NK-92 (cell line): ENCODE results near the gene HPD.

ENCODE experiments used
- DNase-seq: peaks from one replicate; lab custom pipeline; 2025; ENCODE audit not compliant: unreplicated experiment; lab: John Stamatoyannopoulos, UW

Gene HPD

GRCh38 chr12:121829250-121829918 is 29.3 kb downstream of the HPD start:
- no peak for DNase-seq

GRCh38 chr12:121828826-121829225 is 29.8 kb downstream of the HPD start:
- DNase-seq: no peak

- DNase-seq: no peak
Measured at GRCh38 chr12:121828306-121828705, 30.4 kb downstream of the HPD start.

GRCh38 chr12:121827351-121828099 is 31.1 kb downstream of the HPD start:
- DNase-seq: no peak

GRCh38 chr12:121826318-121827150 is 32.1 kb downstream of the HPD start:
- DNase-seq: no peak

- DNase-seq: no peak
Measured at GRCh38 chr12:121825041-121825523, 33.6 kb downstream of the HPD start.

- no peak for DNase-seq
Measured at GRCh38 chr12:121823727-121824115, 34.9 kb downstream of the HPD start.

- no peak for DNase-seq
Measured at GRCh38 chr12:121823101-121823726, 35.4 kb downstream of the HPD start.

GRCh38 chr12:121822393-121823100 is 36.1 kb downstream of the HPD start:
- DNase-seq: no peak

- DNase-seq: no peak
Measured at GRCh38 chr12:121820056-121820455, 38.6 kb downstream of the HPD start.

GRCh38 chr12:121819212-121819949 is 39.3 kb downstream of the HPD start:
- no peak for DNase-seq

- DNase-seq: no peak
Measured at GRCh38 chr12:121817648-121818043, 41.0 kb downstream of the HPD start.

GRCh38 chr12:121816925-121817647 is 41.6 kb downstream of the HPD start:
- DNase-seq: no peak

- no peak for DNase-seq
Measured at GRCh38 chr12:121815263-121815662, 43.4 kb downstream of the HPD start.

- no peak for DNase-seq
Measured at GRCh38 chr12:121814429-121815119, 44.1 kb downstream of the HPD start.

- no peak for DNase-seq
Measured at GRCh38 chr12:121813951-121814350, 44.7 kb downstream of the HPD start.

GRCh38 chr12:121812921-121813896 is 45.5 kb downstream of the HPD start:
- DNase-seq: no peak
